Measurements from ENCODE around the gene PDCD11.
"Not testable (repeated sequence)": the region's sequence is repeated elsewhere in the genome, so short reads cannot be mapped to it uniquely, and the experiment has no call there.

The PDCD11 gene

DNA sequence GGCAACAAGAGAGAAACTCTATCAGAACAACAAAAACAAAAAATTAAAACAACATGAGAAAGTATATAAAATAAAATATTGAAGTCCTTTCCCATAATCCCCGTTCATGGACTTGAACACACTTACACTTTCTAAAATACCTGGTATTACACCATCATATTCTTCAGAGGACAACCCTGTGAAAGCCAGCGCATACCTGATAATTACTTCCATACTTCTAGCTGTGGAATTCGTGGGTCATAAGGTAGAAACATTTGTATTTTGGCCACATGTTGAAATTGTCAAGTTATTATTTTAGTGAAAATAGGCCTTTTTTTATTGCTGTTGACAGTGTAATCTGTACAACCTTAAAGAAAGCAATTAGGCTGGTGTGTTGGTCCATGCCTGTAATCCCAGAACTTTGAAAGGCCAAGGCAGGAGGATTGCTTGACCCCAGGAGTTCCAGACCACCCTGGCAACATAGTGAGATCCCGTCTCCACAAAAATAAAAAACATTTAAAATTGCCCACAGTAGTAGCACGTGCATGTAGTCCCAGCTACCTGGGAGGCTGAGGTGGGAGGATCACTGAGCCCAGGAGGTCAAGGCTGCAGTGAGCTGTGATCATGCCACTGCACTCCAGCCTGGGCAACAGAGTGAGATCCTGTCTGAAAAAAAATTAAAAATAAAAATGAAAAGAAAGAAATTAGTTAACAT is 40.4 kb upstream of the PDCD11 start:
- H3K36me3 ChIP-seq (replicated peaks; ENCODE audit: insufficient read depth, low read length), result no peaks in the 10 kb centered on the region
- 0 out of 2 replicates have a peak, but pooled peaks cover 3% of the 10 kb centered on the region for H3K4me1 ChIP-seq (ENCODE audit: low read length)
- no peaks in the 10 kb centered on the region for H3F3A ChIP-seq (ENCODE audit: insufficient read depth, low read length)
- no peaks in the 10 kb centered on the region for H3K9me2 ChIP-seq (replicated peaks; ENCODE audit: insufficient read depth, low read length)
- TF ChIP-seq EZH2phosphoT487 (IDR thresholded peaks at IDR 0.05; ENCODE audit: low read length) (no peak), EZH2 (optimal IDR thresholded peaks at IDR 0.05; ENCODE audit: low read depth, low read length) (no peak)
- TF ChIP-seq, protein P1, sequence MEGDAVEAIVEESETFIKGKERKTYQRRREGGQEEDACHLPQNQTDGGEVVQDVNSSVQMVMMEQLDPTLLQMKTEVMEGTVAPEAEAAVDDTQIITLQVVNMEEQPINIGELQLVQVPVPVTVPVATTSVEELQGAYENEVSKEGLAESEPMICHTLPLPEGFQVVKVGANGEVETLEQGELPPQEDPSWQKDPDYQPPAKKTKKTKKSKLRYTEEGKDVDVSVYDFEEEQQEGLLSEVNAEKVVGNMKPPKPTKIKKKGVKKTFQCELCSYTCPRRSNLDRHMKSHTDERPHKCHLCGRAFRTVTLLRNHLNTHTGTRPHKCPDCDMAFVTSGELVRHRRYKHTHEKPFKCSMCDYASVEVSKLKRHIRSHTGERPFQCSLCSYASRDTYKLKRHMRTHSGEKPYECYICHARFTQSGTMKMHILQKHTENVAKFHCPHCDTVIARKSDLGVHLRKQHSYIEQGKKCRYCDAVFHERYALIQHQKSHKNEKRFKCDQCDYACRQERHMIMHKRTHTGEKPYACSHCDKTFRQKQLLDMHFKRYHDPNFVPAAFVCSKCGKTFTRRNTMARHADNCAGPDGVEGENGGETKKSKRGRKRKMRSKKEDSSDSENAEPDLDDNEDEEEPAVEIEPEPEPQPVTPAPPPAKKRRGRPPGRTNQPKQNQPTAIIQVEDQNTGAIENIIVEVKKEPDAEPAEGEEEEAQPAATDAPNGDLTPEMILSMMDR (IDR thresholded peaks at IDR 0.05; ENCODE audit: low read length), result no peak
- H3K9me3 ChIP-seq (replicated peaks; ENCODE audit: insufficient read depth, low read length), result no peaks in the 10 kb centered on the region
- no peak overlapping the region for H2AFZ ChIP-seq (ENCODE audit: low read length)
- DNase-seq, result no peak
- no peak overlapping the region for H3K4me2 ChIP-seq (ENCODE audit: low read depth, low read length)
- H3K27me3 ChIP-seq (replicated peaks; ENCODE audit: insufficient read depth, low read length), result no peaks in the 10 kb centered on the region
- no peaks in the 10 kb centered on the region for H4K20me1 ChIP-seq (ENCODE audit: insufficient read depth, low read length)
- no peak overlapping the region for H3K4me3 ChIP-seq (ENCODE audit: low read length)
- H3K27ac ChIP-seq (ENCODE audit: low read length), result no peak overlapping the region
- no peak overlapping the region for H3K9ac ChIP-seq (ENCODE audit: low read length)
- peaks cover under 1% of the 10 kb centered on the region; the same call in 1 of the 2 replicates for H3K79me2 ChIP-seq (ENCODE audit: low read length)

DNA sequence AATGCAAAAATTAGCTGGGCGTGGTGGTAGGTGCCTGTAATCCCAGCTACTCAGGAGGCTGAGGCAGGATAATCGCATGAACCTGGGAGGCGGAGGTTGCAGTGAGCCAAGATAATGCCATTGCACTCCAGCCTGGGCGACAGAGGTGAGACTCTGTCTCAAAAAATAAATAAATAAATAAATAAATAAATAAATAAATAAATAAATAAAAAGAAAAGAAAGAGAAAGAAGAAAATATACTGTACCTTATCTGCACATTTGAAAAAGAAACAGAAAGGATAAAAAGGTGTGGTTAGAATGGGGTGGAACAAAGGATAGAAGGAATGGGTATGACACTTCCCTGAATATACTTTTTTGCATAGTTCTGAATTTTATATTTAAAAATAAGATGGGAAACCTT is 36.9 kb upstream of the PDCD11 start:
- not testable (repeated sequence) for H3F3A ChIP-seq (ENCODE audit: insufficient read depth, low read length); H3K27ac ChIP-seq (ENCODE audit: low read length); H3K4me1 ChIP-seq (ENCODE audit: low read length); H3K9me2 ChIP-seq (replicated peaks; ENCODE audit: insufficient read depth, low read length); H3K36me3 ChIP-seq (replicated peaks; ENCODE audit: insufficient read depth, low read length); H3K4me3 ChIP-seq (ENCODE audit: low read length); H2AFZ ChIP-seq (ENCODE audit: low read length); H3K9me3 ChIP-seq (replicated peaks; ENCODE audit: insufficient read depth, low read length); H4K20me1 ChIP-seq (ENCODE audit: insufficient read depth, low read length); H3K79me2 ChIP-seq (ENCODE audit: low read length); H3K9ac ChIP-seq (ENCODE audit: low read length); H3K4me2 ChIP-seq (ENCODE audit: low read depth, low read length); H3K27me3 ChIP-seq (replicated peaks; ENCODE audit: insufficient read depth, low read length); DNase-seq

DNA sequence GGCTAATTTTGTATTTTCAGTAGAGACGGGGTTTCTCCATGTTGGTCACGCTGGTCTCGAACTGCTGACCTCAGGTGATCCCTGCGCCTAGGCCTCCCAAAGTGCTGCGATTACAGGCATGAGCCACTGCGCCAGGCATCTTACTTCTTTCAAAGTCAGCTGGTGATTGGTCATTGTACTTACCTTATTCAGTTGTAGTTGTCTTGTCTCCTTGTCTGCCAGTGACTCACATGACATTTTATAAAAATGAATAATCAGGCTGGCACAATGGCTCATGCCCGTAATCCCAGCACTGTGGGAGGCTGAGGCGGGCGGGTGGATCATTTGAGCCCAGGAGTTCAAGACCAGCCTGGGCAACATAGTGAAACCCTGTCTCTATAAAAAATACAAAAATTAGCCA is 35.6 kb upstream of the PDCD11 start:
- H3K4me2 ChIP-seq (ENCODE audit: low read depth, low read length); DNase-seq; H3K9me2 ChIP-seq (replicated peaks; ENCODE audit: insufficient read depth, low read length); H3K79me2 ChIP-seq (ENCODE audit: low read length); H3F3A ChIP-seq (ENCODE audit: insufficient read depth, low read length); H3K4me1 ChIP-seq (ENCODE audit: low read length); H3K9me3 ChIP-seq (replicated peaks; ENCODE audit: insufficient read depth, low read length); H3K9ac ChIP-seq (ENCODE audit: low read length); H3K27ac ChIP-seq (ENCODE audit: low read length); H2AFZ ChIP-seq (ENCODE audit: low read length); H3K4me3 ChIP-seq (ENCODE audit: low read length); H4K20me1 ChIP-seq (ENCODE audit: insufficient read depth, low read length); H3K27me3 ChIP-seq (replicated peaks; ENCODE audit: insufficient read depth, low read length); H3K36me3 ChIP-seq (replicated peaks; ENCODE audit: insufficient read depth, low read length): not testable (repeated sequence)

DNA sequence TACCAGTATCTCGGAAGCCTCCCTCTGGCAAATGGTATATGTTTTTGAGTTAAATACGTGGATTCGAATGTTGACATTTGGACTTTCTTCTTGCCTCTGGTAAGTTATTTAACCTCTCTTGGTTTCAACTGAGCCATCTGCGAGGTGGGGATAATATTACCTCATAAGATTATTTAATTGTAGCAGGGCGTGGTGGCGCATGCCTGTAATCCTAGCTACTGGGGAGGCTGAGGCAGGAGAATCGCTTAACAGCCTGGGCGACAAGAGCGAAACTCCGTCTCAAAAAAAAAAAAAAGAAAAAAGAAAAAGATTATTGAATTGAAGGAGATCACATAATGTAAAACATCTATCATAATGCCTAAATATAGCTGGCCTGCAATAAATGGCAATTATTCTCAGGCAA is 29.0 kb upstream of the PDCD11 start:
- TF ChIP-seq, protein P1 (IDR thresholded peaks at IDR 0.05; ENCODE audit: low read length), result no peak
- no peak for TF ChIP-seq EZH2phosphoT487 (IDR thresholded peaks at IDR 0.05; ENCODE audit: low read length)
- no peak for TF ChIP-seq EZH2 (optimal IDR thresholded peaks at IDR 0.05; ENCODE audit: low read depth, low read length)
- peaks cover 4% of the 10 kb centered on the region for H3F3A ChIP-seq (ENCODE audit: insufficient read depth, low read length)
- H3K4me1 ChIP-seq (ENCODE audit: low read length), result no peaks in the 10 kb centered on the region
- no peaks in the 10 kb centered on the region for H3K9me3 ChIP-seq (replicated peaks; ENCODE audit: insufficient read depth, low read length)
- peaks cover 42% of the 10 kb centered on the region for H3K79me2 ChIP-seq (ENCODE audit: low read length)
- H3K27ac ChIP-seq (ENCODE audit: low read length), result peak overlapping the region; percentile 74; the same call in 1 of the 2 replicates
- H3K4me2 ChIP-seq (ENCODE audit: low read depth, low read length), result peak overlapping the region; percentile 57
- no peaks in the 10 kb centered on the region for H3K9me2 ChIP-seq (replicated peaks; ENCODE audit: insufficient read depth, low read length)
- no peaks in the 10 kb centered on the region for H4K20me1 ChIP-seq (ENCODE audit: insufficient read depth, low read length)
- peak overlapping the region; percentile 84 for H3K4me3 ChIP-seq (ENCODE audit: low read length)
- H3K27me3 ChIP-seq (replicated peaks; ENCODE audit: insufficient read depth, low read length), result no peaks in the 10 kb centered on the region
- peak; percentile 11 for DNase-seq
- H3K9ac ChIP-seq (ENCODE audit: low read length), result peak overlapping the region; percentile 85; the same call in 1 of the 2 replicates
- peak overlapping the region; percentile 75 for H2AFZ ChIP-seq (ENCODE audit: low read length)
- no peaks in the 10 kb centered on the region for H3K36me3 ChIP-seq (replicated peaks; ENCODE audit: insufficient read depth, low read length)
